ENCODE measurements around the gene SANBR.

The SANBR gene

DNA sequence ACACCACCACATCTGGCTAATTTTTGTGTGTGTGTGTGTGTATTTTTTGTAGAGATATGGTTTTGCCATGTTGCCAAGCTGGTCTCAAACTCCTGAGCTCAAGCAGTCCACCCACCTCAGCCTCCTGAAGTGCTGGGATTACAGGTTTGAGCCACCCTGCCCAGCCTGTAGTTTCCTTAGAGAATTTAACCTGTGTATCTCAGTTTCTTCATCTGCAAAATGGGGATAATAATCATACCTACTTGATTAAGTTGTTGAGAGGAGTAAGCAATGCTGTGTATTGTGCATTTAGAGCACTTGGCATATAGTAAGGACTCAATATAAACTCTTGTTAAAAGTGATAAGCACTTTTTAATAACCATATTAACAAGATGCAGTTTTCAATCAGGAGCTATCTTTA lies 6.3 kb upstream of the SANBR start:
- no peak overlapping the region for H3K4me3 ChIP-seq (replicated peaks; ENCODE audit: low read depth, low read length)
- no peaks in the 10 kb centered on the region for H3K27me3 ChIP-seq (replicated peaks; ENCODE audit: control insufficient read depth, insufficient read depth, low read length)
- no peak for DNase-seq (ENCODE audit: extremely low read depth, insufficient read length)
- TF ChIP-seq, protein P1, sequence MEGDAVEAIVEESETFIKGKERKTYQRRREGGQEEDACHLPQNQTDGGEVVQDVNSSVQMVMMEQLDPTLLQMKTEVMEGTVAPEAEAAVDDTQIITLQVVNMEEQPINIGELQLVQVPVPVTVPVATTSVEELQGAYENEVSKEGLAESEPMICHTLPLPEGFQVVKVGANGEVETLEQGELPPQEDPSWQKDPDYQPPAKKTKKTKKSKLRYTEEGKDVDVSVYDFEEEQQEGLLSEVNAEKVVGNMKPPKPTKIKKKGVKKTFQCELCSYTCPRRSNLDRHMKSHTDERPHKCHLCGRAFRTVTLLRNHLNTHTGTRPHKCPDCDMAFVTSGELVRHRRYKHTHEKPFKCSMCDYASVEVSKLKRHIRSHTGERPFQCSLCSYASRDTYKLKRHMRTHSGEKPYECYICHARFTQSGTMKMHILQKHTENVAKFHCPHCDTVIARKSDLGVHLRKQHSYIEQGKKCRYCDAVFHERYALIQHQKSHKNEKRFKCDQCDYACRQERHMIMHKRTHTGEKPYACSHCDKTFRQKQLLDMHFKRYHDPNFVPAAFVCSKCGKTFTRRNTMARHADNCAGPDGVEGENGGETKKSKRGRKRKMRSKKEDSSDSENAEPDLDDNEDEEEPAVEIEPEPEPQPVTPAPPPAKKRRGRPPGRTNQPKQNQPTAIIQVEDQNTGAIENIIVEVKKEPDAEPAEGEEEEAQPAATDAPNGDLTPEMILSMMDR (IDR thresholded peaks at IDR 0.05; ENCODE audit: insufficient read depth, low read length, poor library complexity, severe bottlenecking) = no peak
- H3K36me3 ChIP-seq (ENCODE audit: control insufficient read depth, insufficient read depth, low read length) = peaks cover 3% of the 10 kb centered on the region; the same call in 1 of the 2 replicates

DNA sequence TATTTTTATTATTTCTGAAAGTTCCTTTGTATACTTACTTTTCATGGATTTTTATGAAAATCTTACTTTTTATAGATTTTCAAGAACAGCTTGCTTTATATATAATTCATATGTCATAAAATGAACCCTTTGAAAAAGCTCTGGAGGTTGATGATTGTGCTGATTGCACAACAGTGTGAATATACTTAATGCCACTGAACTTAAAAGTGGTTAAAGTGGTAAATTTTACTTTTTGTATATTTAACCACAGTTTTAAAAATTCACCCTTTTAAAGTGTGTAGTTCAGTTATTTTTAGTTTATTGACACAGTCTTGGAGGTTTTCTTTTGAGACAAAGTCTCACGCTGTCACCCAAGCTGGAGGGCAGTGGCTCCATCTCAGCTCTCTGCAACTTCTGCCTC lies 8.4 kb downstream of the SANBR start:
- TF ChIP-seq, protein P1 (IDR thresholded peaks at IDR 0.05; ENCODE audit: insufficient read depth, low read length, poor library complexity, severe bottlenecking) = no peak
- DNase-seq (ENCODE audit: extremely low read depth, insufficient read length) = no peak
- Histone ChIP-seq H3K27me3 (replicated peaks; ENCODE audit: control insufficient read depth, insufficient read depth, low read length) (no peaks in the 10 kb centered on the region), H3K4me3 (replicated peaks; ENCODE audit: low read depth, low read length) (no peak overlapping the region), H3K36me3 (ENCODE audit: control insufficient read depth, insufficient read depth, low read length) (no peaks in the 10 kb centered on the region; the same call in 1 of the 2 replicates)

DNA sequence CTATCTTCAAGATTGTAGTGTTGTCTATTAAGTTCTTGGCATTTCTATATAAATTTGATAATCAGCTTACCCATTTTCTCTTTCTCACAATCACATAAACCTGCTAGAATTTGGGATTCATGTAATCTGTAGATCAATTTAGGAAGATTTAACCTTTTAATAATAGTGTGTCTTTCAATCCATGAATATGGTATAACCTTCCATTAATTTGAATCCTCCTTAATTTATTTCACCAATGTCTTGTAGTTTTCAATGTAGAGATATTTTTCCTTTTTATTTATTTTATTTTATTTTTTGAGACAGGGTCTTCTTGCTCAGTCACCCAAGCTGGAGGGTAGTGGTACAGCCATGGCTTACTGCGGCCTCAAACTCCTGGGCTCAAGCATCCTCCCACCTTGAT lies 20.2 kb downstream of the SANBR start:
- no peak for DNase-seq (ENCODE audit: extremely low read depth, insufficient read length)
- Histone ChIP-seq H3K27me3 (replicated peaks; ENCODE audit: control insufficient read depth, insufficient read depth, low read length) (no peaks in the 10 kb centered on the region), H3K4me3 (replicated peaks; ENCODE audit: low read depth, low read length) (no peak overlapping the region), H3K36me3 (ENCODE audit: control insufficient read depth, insufficient read depth, low read length) (no peaks in the 10 kb centered on the region)
- TF ChIP-seq, protein P1 (IDR thresholded peaks at IDR 0.05; ENCODE audit: insufficient read depth, low read length, poor library complexity, severe bottlenecking) = no peak

DNA sequence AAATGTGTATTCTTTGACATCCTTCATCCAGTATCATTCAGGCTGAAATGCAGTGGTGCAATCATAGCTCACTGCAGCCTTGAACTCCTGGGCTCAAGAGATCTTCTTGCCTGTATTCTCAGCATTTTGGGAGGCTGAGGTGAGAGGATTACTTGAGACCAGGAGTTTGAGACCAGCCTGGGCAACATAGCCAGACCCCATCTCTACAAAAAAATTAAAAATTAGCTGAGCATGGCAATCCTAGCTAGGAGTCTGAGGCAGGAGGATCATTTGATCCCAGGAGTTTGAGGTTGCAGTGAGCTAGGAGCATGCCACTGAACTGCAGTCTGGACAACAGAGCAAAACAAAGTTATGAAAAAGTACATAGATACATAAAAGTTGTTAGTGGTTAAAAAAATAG lies 24.1 kb downstream of the SANBR start:
- TF ChIP-seq, protein P1 (IDR thresholded peaks at IDR 0.05; ENCODE audit: insufficient read depth, low read length, poor library complexity, severe bottlenecking) = no peak
- Histone ChIP-seq H3K36me3 (ENCODE audit: control insufficient read depth, insufficient read depth, low read length) (no peaks in the 10 kb centered on the region), H3K27me3 (replicated peaks; ENCODE audit: control insufficient read depth, insufficient read depth, low read length) (no peaks in the 10 kb centered on the region)

DNA sequence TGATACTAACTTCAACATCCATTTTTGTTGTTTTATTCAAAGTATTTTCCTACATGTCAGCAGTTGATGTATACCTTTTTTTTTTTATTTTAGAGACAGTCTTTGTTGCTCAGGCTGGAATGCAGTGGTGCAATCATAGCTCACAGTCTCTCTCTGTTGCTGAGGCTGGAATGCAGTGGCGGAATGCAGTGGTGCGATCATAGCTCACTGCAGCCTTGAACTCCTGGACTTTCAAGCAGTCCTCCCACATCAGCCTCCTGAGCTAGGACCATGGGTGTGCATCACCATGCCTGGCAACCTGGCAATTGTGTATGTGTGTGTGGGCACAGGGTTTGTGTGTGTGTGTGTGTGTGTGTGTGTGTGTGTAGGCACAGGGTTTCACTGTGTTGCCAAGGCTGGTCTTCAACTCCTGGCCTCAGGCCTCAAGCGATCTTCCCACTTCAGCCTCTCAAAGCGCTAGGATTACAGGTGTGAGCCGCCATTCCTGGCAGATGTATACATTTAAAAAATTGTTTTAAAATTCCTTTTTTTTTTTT lies 24.8 kb downstream of the SANBR start:
- Histone ChIP-seq H3K27me3 (replicated peaks; ENCODE audit: control insufficient read depth, insufficient read depth, low read length) (no peaks in the 10 kb centered on the region), H3K4me3 (replicated peaks; ENCODE audit: low read depth, low read length) (no peak overlapping the region), H3K36me3 (ENCODE audit: control insufficient read depth, insufficient read depth, low read length) (no peaks in the 10 kb centered on the region)
- DNase-seq (ENCODE audit: extremely low read depth, insufficient read length) = no peak
- TF ChIP-seq, protein P1 (IDR thresholded peaks at IDR 0.05; ENCODE audit: insufficient read depth, low read length, poor library complexity, severe bottlenecking) = no peak

More for the DNA sequence above, 24.1 kb downstream of the SANBR start:
- no peak overlapping the region for H3K4me3 ChIP-seq (replicated peaks; ENCODE audit: low read depth, low read length)
- no peak for DNase-seq (ENCODE audit: extremely low read depth, insufficient read length)

DNA sequence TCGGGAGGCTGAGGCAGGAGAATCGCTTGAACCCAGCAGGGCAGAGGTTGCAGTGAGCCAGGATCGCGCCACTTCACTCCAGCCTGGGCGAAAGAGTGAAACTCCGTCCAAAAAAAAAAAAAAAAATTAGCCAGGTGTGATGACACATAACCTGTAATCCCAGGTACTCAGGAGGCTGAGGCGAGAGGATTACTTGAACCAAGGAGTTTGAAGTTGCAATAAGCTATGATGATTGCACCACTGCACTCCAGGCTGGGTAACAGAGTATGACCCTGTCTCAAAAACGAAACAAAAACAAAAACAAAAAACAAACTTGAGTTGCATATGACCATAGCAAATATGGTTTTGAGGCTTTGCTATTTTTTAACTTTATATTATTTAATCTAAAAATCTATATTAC lies 25.8 kb downstream of the SANBR start:
- Histone ChIP-seq H3K36me3 (ENCODE audit: control insufficient read depth, insufficient read depth, low read length) (no peaks in the 10 kb centered on the region), H3K27me3 (replicated peaks; ENCODE audit: control insufficient read depth, insufficient read depth, low read length) (no peaks in the 10 kb centered on the region), H3K4me3 (replicated peaks; ENCODE audit: low read depth, low read length) (no peak overlapping the region)
- DNase-seq (ENCODE audit: extremely low read depth, insufficient read length) = no peak
- TF ChIP-seq, protein P1 (IDR thresholded peaks at IDR 0.05; ENCODE audit: insufficient read depth, low read length, poor library complexity, severe bottlenecking) = no peak
